HT-29 (cell line): ENCODE data around the gene CCNK. TPM values are rescaled to one million over a fixed set of nuclear protein-coding genes. Genes with fewer than 3 reads are reported as not detected.

Experiments
- DNase-seq: peaks from one replicate; pipeline ENCODE4 v3.0.0-alpha.2; 2015; ENCODE audit warnings: low spot score
- total RNA-seq: library from RNA; depleted of rRNA; stranded (reverse); fragments of >200 nt; shearing (Covaris generic); gene quantifications from 2 replicates; pipeline ENCODE4 v1.2.3, GENCODE V29; 2014

Gene CCNK
- total RNA-seq, 1 experiment from 2014 or later: 12.4 TPM

GRCh38 chr14:99507860-99508640 lies 26.8 kb downstream of the CCNK start:
- DNase-seq: no peak

- DNase-seq: no peak
Observed at GRCh38 chr14:99508896-99509629, 27.9 kb downstream of the CCNK start.

GRCh38 chr14:99509871-99510555 lies 28.8 kb downstream of the CCNK start:
- DNase-seq: no peak

- DNase-seq: no peak
Observed at GRCh38 chr14:99510556-99511139, 29.4 kb downstream of the CCNK start.

- DNase-seq: no peak
Observed at GRCh38 chr14:99511421-99512109, 30.4 kb downstream of the CCNK start.

GRCh38 chr14:99512110-99512449 lies 30.9 kb downstream of the CCNK start:
- DNase-seq: no peak

GRCh38 chr14:99512571-99513182 lies 31.5 kb downstream of the CCNK start:
- no peak for DNase-seq

- DNase-seq: no peak
Observed at GRCh38 chr14:99513183-99513694, 32.0 kb downstream of the CCNK start.

GRCh38 chr14:99513946-99514551 lies 32.8 kb downstream of the CCNK start:
- DNase-seq: no peak

GRCh38 chr14:99514552-99515300 lies 33.5 kb downstream of the CCNK start:
- no peak for DNase-seq

GRCh38 chr14:99515301-99516155 lies 34.3 kb downstream of the CCNK start:
- no peak for DNase-seq

- DNase-seq: no peak
Observed at GRCh38 chr14:99516156-99516870, 35.1 kb downstream of the CCNK start.

GRCh38 chr14:99516871-99517642 lies 35.8 kb downstream of the CCNK start:
- no peak for DNase-seq

- DNase-seq: no peak
Observed at GRCh38 chr14:99517643-99518381, 36.6 kb downstream of the CCNK start.

GRCh38 chr14:99518441-99519346 lies 37.5 kb downstream of the CCNK start:
- peak; percentile 71 for DNase-seq
